NCI-H2196 treated with DMSO at 0.1 percent for 48 hours (cell line): ENCODE data around the gene DNER.
"Not testable (repeated sequence)": the region's sequence is repeated elsewhere in the genome, so short reads cannot be mapped to it uniquely, and the experiment has no call there.

ENCODE experiments used
- DNase-seq: peaks from one replicate; lab custom pipeline; 2025; ENCODE audit not compliant: unreplicated experiment; lab: John Stamatoyannopoulos, UW

DNER gene

GRCh38 chr2:229348128-229348527 is 366.2 kb downstream of the DNER start:
- no peak for DNase-seq

- DNase-seq, result no peak
These were observed 367.4 kb downstream of the DNER start for GRCh38 chr2:229346816-229347540.

GRCh38 chr2:229344955-229345354 is 369.4 kb downstream of the DNER start:
- DNase-seq, result no peak

GRCh38 chr2:229344151-229344551 is 370.2 kb downstream of the DNER start:
- DNase-seq, result no peak

GRCh38 chr2:229343661-229344060 is 370.7 kb downstream of the DNER start:
- DNase-seq, result no peak

GRCh38 chr2:229342376-229342775 is 372.0 kb downstream of the DNER start:
- no peak for DNase-seq

GRCh38 chr2:229340086-229340760 is 374.1 kb downstream of the DNER start:
- no peak for DNase-seq

- no peak for DNase-seq
These were observed 374.7 kb downstream of the DNER start for GRCh38 chr2:229339618-229340017.

GRCh38 chr2:229339171-229339570 is 375.2 kb downstream of the DNER start:
- not testable (repeated sequence) for DNase-seq

- no peak for DNase-seq
These were observed 378.4 kb downstream of the DNER start for GRCh38 chr2:229335877-229336346.

- DNase-seq, result no peak
These were observed 379.0 kb downstream of the DNER start for GRCh38 chr2:229335330-229335729.

- no peak for DNase-seq
These were observed 383.4 kb downstream of the DNER start for GRCh38 chr2:229330952-229331351.

- DNase-seq, result no peak
These were observed 394.8 kb downstream of the DNER start for GRCh38 chr2:229319558-229319957.

- DNase-seq, result no peak
These were observed 400.2 kb downstream of the DNER start for GRCh38 chr2:229314117-229314516.

GRCh38 chr2:229313591-229313990 is 400.8 kb downstream of the DNER start:
- DNase-seq, result no peak
